ENCODE results near the gene PCCA. TPM values are rescaled to one million over a fixed set of nuclear protein-coding genes. Genes with fewer than 3 reads are reported as not detected.

Gene PCCA
- total RNA-seq, 4 donors from 2014 or later, result 40.1 to 82.8 (median 61.1) TPM

GRCh38 chr13:100392709-100393630 is 304.1 kb downstream of the PCCA start:
- TF ChIP-seq CTCF (IDR thresholded peaks at IDR 0.05; ENCODE audit: low read depth), result no peak

- TF ChIP-seq CTCF (IDR thresholded peaks at IDR 0.05; ENCODE audit: low read depth), result no peak
Measured at GRCh38 chr13:100394005-100394695, 305.3 kb downstream of the PCCA start.

- no peak for TF ChIP-seq CTCF (IDR thresholded peaks at IDR 0.05; ENCODE audit: low read depth)
Measured at GRCh38 chr13:100395698-100396373, 306.9 kb downstream of the PCCA start.

GRCh38 chr13:100396776-100397175 is 307.9 kb downstream of the PCCA start:
- TF ChIP-seq CTCF (IDR thresholded peaks at IDR 0.05; ENCODE audit: low read depth), result no peak

- no peak for TF ChIP-seq CTCF (IDR thresholded peaks at IDR 0.05; ENCODE audit: low read depth)
Measured at GRCh38 chr13:100397627-100398026, 308.7 kb downstream of the PCCA start.

GRCh38 chr13:100398360-100398759 is 309.5 kb downstream of the PCCA start:
- TF ChIP-seq CTCF (IDR thresholded peaks at IDR 0.05; ENCODE audit: low read depth), result no peak

GRCh38 chr13:100399455-100399854 is 310.6 kb downstream of the PCCA start:
- no peak for TF ChIP-seq CTCF (IDR thresholded peaks at IDR 0.05; ENCODE audit: low read depth)

All from subcutaneous adipose tissue (tissue), 4 donors.